Karpas-422 (cell line): ENCODE measurements around the gene NRG3. TPM values are rescaled to one million over a fixed set of nuclear protein-coding genes. Genes with fewer than 3 reads are reported as not detected.

Source experiments
- DNase-seq: peaks from one replicate; pipeline ENCODE4 v3.0.0-alpha.2; 2015
- H2AFZ ChIP-seq: fragments of 200-600 bp; sonication (generic); 2 replicates; pipeline ENCODE4 v1.6.1; 2014; ENCODE audit warnings: antibody characterized with exemption, low read length, mixed read lengths
- H3K27ac ChIP-seq: fragments of 200-600 bp; sonication (generic); 2 replicates; pipeline ENCODE4 v1.5.1; 2014; ENCODE audit warnings: mild to moderate bottlenecking, low read length, moderate library complexity
- H3K27me3 ChIP-seq: fragments of 200-600 bp; sonication (generic); 2 replicates; pipeline ENCODE4 v1.6.1; 2014; ENCODE audit warnings: low read length, mixed read lengths
- H3K36me3 ChIP-seq: fragments of 200-600 bp; sonication (generic); 2 replicates; pipeline ENCODE4 v1.6.1; 2014; ENCODE audit warnings: low read length, mixed read lengths; ENCODE audit not compliant: insufficient read depth
- H3K4me1 ChIP-seq: fragments of 200-600 bp; sonication (generic); 2 replicates; pipeline ENCODE4 v1.6.1; 2014; ENCODE audit warnings: mild to moderate bottlenecking, low read length, mixed read lengths
- H3K4me2 ChIP-seq: fragments of 200-600 bp; sonication (generic); 2 replicates; pipeline ENCODE4 v1.6.1; 2014; ENCODE audit warnings: low read length, low read depth, mild to moderate bottlenecking; ENCODE audit not compliant: poor library complexity, severe bottlenecking
- H3K4me3 ChIP-seq: fragments of 200-600 bp; sonication (generic); 2 replicates; pipeline ENCODE4 v1.5.1; 2014; ENCODE audit warnings: mild to moderate bottlenecking, antibody characterized with exemption, low read length, mixed read lengths
- H3K79me2 ChIP-seq: fragments of 200-600 bp; sonication (generic); 2 replicates; pipeline ENCODE4 v1.6.1; 2014; ENCODE audit warnings: mild to moderate bottlenecking, low read length, mixed read lengths
- H3K9ac ChIP-seq: fragments of 200-600 bp; sonication (generic); 2 replicates; pipeline ENCODE4 v1.6.0; 2014; ENCODE audit warnings: low read length
- H3K9me2 ChIP-seq: fragments of 200-600 bp; sonication (generic), shearing (Covaris generic); replicated peaks from 2 replicates; pipeline ENCODE4 v1.6.0; 2014; ENCODE audit warnings: mild to moderate bottlenecking, low read length, moderate library complexity; ENCODE audit not compliant: insufficient read depth
- H3K9me3 ChIP-seq: fragments of 300-700, 200-600 bp; sonication (generic); 2 replicates; pipeline ENCODE4 v1.6.1; 2014; ENCODE audit warnings: low read length, mixed read lengths
- H4K20me1 ChIP-seq: fragments of 200-600 bp; sonication (generic); 2 replicates; pipeline ENCODE4 v1.6.1; 2014; ENCODE audit warnings: mild to moderate bottlenecking, antibody characterized with exemption, low read length, low read depth; ENCODE audit not compliant: insufficient read depth
- total RNA-seq: library from RNA; depleted of rRNA; stranded (reverse); fragments of >200 nt; shearing (Covaris generic); gene quantifications from 2 replicates; pipeline ENCODE4 v1.2.3, GENCODE V29; 2014; ENCODE audit warnings: low replicate concordance

Gene NRG3
- total RNA-seq, 1 experiment from 2014 or later: not detected

DNA sequence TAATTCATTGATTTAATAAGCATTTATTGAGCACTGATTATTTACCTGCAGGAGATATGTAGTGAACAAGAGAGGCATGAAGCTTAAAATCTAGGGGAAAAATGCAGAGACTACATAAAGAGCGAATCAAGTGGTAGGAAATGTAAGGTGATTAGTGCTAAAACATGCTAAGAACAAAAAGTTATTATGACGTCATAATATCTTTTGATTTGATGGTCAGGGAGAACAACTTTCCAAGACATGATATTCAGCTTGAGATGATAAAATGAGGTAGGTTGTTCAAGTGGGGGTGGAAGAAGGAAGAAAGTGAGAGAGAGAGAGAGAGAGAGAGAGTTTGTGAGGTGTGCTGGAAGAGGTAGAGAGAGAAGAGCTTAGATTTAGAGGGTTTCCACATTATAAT lies 317.7 kb downstream of the NRG3 start:
- no peak overlapping the region for H2AFZ ChIP-seq
- no peaks in the 10 kb centered on the region for H3K36me3 ChIP-seq
- H3K27me3 ChIP-seq: no peaks in the 10 kb centered on the region
- no peak overlapping the region for H3K9ac ChIP-seq
- DNase-seq: no peak
- H3K4me3 ChIP-seq: no peak overlapping the region
- H3K9me3 ChIP-seq: no peaks in the 10 kb centered on the region
- no peaks in the 10 kb centered on the region for H3K4me1 ChIP-seq
- no peak overlapping the region for H3K27ac ChIP-seq
- no peaks in the 10 kb centered on the region for H4K20me1 ChIP-seq
- no peaks in the 10 kb centered on the region for H3K9me2 ChIP-seq
- no peak overlapping the region for H3K4me2 ChIP-seq
- H3K79me2 ChIP-seq: no peaks in the 10 kb centered on the region

GRCh38 chr10:82194419-82194818 lies 319.4 kb downstream of the NRG3 start:
- no peaks in the 10 kb centered on the region for H3K9me3 ChIP-seq
- DNase-seq: no peak
- no peaks in the 10 kb centered on the region for H4K20me1 ChIP-seq
- H3K4me2 ChIP-seq: no peak overlapping the region
- H3K9me2 ChIP-seq: no peaks in the 10 kb centered on the region
- no peak overlapping the region for H3K4me3 ChIP-seq
- H2AFZ ChIP-seq: no peak overlapping the region
- H3K4me1 ChIP-seq: no peaks in the 10 kb centered on the region
- no peak overlapping the region for H3K27ac ChIP-seq
- H3K36me3 ChIP-seq: no peaks in the 10 kb centered on the region
- H3K79me2 ChIP-seq: no peaks in the 10 kb centered on the region
- no peaks in the 10 kb centered on the region for H3K27me3 ChIP-seq
- H3K9ac ChIP-seq: no peak overlapping the region

GRCh38 chr10:82206831-82207230 lies 331.8 kb downstream of the NRG3 start:
- H3K4me1 ChIP-seq: no peaks in the 10 kb centered on the region
- no peak overlapping the region for H2AFZ ChIP-seq
- no peaks in the 10 kb centered on the region for H3K79me2 ChIP-seq
- H3K9ac ChIP-seq: no peak overlapping the region
- no peak overlapping the region for H3K4me3 ChIP-seq
- no peak overlapping the region for H3K27ac ChIP-seq
- no peaks in the 10 kb centered on the region for H4K20me1 ChIP-seq
- no peak overlapping the region for H3K4me2 ChIP-seq
- H3K27me3 ChIP-seq: no peaks in the 10 kb centered on the region
- H3K9me2 ChIP-seq: no peaks in the 10 kb centered on the region
- DNase-seq: no peak
- H3K36me3 ChIP-seq: no peaks in the 10 kb centered on the region
- H3K9me3 ChIP-seq: peaks cover 3% of the 10 kb centered on the region; the same call in 1 of the 2 replicates

DNA sequence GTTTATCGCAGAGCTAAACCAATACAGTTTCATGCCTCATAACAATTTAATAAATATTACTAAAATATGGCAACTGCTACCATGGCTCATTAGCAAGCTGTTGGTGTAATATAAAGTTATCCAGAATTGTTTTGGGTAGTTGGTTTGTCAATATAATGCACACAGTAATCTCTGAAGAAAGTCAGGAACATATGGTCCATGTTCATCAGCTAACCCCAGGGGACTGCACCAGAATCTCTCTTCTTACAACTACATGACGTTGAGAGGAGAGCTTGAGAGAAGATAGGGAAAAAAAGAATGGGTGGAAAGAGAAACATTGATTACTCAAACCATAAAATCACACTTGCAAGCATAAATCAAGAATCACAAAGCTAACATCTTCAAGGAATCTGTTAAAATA lies 333.7 kb downstream of the NRG3 start:
- no peaks in the 10 kb centered on the region for H3K4me1 ChIP-seq
- H3K4me2 ChIP-seq: no peak overlapping the region
- H4K20me1 ChIP-seq: no peaks in the 10 kb centered on the region
- H2AFZ ChIP-seq: no peak overlapping the region
- no peaks in the 10 kb centered on the region for H3K36me3 ChIP-seq
- no peaks in the 10 kb centered on the region for H3K9me2 ChIP-seq
- H3K27me3 ChIP-seq: no peaks in the 10 kb centered on the region
- no peak overlapping the region for H3K9ac ChIP-seq
- H3K79me2 ChIP-seq: no peaks in the 10 kb centered on the region
- H3K4me3 ChIP-seq: no peak overlapping the region
- DNase-seq: no peak
- no peak overlapping the region for H3K27ac ChIP-seq
- H3K9me3 ChIP-seq: peaks cover 3% of the 10 kb centered on the region; the same call in 1 of the 2 replicates

- H4K20me1 ChIP-seq: no peaks in the 10 kb centered on the region
- H3K9me3 ChIP-seq: peaks cover 3% of the 10 kb centered on the region; the same call in 1 of the 2 replicates
- no peak overlapping the region for H3K27ac ChIP-seq
- no peaks in the 10 kb centered on the region for H3K27me3 ChIP-seq
- H3K4me2 ChIP-seq: no peak overlapping the region
- DNase-seq: no peak
- no peaks in the 10 kb centered on the region for H3K36me3 ChIP-seq
- H3K9ac ChIP-seq: no peak overlapping the region
- no peaks in the 10 kb centered on the region for H3K4me1 ChIP-seq
- H3K4me3 ChIP-seq: no peak overlapping the region
- H2AFZ ChIP-seq: no peak overlapping the region
- no peaks in the 10 kb centered on the region for H3K9me2 ChIP-seq
- no peaks in the 10 kb centered on the region for H3K79me2 ChIP-seq
These were observed 335.3 kb downstream of the NRG3 start for GRCh38 chr10:82210331-82210730.

- Histone ChIP-seq H3K4me2 (no peak overlapping the region), H3K36me3 (no peaks in the 10 kb centered on the region), H2AFZ (no peak overlapping the region)
These were observed 336.4 kb downstream of the NRG3 start for GRCh38 chr10:82211346-82211745.

DNA sequence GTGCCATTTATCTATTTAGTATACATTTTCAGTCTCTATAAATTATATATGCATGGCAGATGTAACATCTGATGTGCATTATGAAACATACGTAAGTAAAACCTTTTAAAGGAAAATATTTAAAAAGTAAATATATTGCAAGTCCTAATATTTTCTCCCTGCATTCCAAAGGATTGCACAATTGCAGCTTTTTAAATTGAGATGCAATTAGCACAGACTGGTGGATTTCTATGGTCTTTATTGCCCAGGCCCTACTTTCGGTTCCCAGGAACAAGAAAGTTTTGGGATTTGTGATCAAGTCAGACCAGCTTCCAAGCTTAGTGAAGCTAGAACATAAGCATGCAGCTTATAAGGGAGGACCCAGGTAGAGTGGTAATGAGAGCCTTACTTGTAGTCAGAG lies 337.8 kb downstream of the NRG3 start:
- Histone ChIP-seq H3K9me3 (no peaks in the 10 kb centered on the region), H3K36me3 (no peaks in the 10 kb centered on the region), H2AFZ (no peak overlapping the region), H3K4me2 (no peak overlapping the region), H3K9ac (no peak overlapping the region), H3K27ac (no peak overlapping the region), H3K9me2 (no peaks in the 10 kb centered on the region), H3K4me1 (no peaks in the 10 kb centered on the region), H4K20me1 (no peaks in the 10 kb centered on the region), H3K27me3 (no peaks in the 10 kb centered on the region), H3K4me3 (no peak overlapping the region), H3K79me2 (no peaks in the 10 kb centered on the region)
- no peak for DNase-seq

More at GRCh38 chr10:82211346-82211745, 336.4 kb downstream of the NRG3 start:
- H4K20me1 ChIP-seq: no peaks in the 10 kb centered on the region
- no peak for DNase-seq
- H3K9me2 ChIP-seq: no peaks in the 10 kb centered on the region
- no peak overlapping the region for H3K4me3 ChIP-seq
- no peaks in the 10 kb centered on the region for H3K4me1 ChIP-seq
- no peaks in the 10 kb centered on the region for H3K27me3 ChIP-seq
- no peak overlapping the region for H3K9ac ChIP-seq
- no peaks in the 10 kb centered on the region for H3K79me2 ChIP-seq
- H3K9me3 ChIP-seq: peaks cover 3% of the 10 kb centered on the region; the same call in 1 of the 2 replicates
- H3K27ac ChIP-seq: no peak overlapping the region

- Histone ChIP-seq H3K9me3 (no peaks in the 10 kb centered on the region; the same call in 1 of the 2 replicates), H3K9ac (no peak overlapping the region), H4K20me1 (no peaks in the 10 kb centered on the region), H3K36me3 (no peaks in the 10 kb centered on the region), H3K27ac (no peak overlapping the region), H3K9me2 (no peaks in the 10 kb centered on the region), H3K4me1 (no peaks in the 10 kb centered on the region), H3K79me2 (no peaks in the 10 kb centered on the region), H3K4me2 (no peak overlapping the region), H3K4me3 (no peak overlapping the region), H3K27me3 (no peaks in the 10 kb centered on the region), H2AFZ (no peak overlapping the region)
- DNase-seq: no peak
These were observed 338.8 kb downstream of the NRG3 start for GRCh38 chr10:82213784-82214183.

DNA sequence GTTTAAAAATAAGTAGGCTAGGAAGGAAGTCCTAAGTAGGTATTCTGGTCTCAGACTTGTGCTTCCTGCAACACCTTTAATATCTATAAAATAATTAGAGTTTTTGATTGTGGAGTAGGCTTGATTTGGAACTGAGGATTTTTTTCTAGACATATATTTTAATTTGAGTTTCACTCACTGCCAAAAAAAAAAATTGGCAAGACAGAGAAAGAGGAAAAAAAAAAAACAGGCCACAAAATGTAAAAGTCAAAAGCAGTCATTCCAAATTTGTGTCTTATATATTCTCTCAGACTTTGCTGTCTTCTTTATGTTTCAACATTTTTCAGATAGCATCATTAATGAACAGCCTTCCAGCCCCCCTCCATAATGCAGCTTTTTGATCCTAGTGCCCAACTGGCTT lies 346.1 kb downstream of the NRG3 start:
- no peaks in the 10 kb centered on the region for H4K20me1 ChIP-seq
- no peaks in the 10 kb centered on the region for H3K9me2 ChIP-seq
- no peak for DNase-seq
- H2AFZ ChIP-seq: no peak overlapping the region
- H3K9ac ChIP-seq: no peak overlapping the region
- H3K27ac ChIP-seq: no peak overlapping the region
- H3K79me2 ChIP-seq: no peaks in the 10 kb centered on the region
- H3K36me3 ChIP-seq: no peaks in the 10 kb centered on the region
- no peaks in the 10 kb centered on the region for H3K4me1 ChIP-seq
- H3K4me2 ChIP-seq: no peak overlapping the region
- H3K9me3 ChIP-seq: peaks cover 3% of the 10 kb centered on the region; the same call in 1 of the 2 replicates
- H3K4me3 ChIP-seq: no peak overlapping the region
- H3K27me3 ChIP-seq: no peaks in the 10 kb centered on the region
